ENCODE measurements around the gene PCDH17.

GRCh38 chr13:57672168-57672567 lies 40.6 kb downstream of the PCDH17 start:
- TF ChIP-seq CTCF (IDR thresholded peaks at IDR 0.05; ENCODE audit: low read length) (no peak), EZH2 (IDR thresholded peaks at IDR 0.05; ENCODE audit: borderline replicate concordance, low read length) (no peak)

Measured in OCI-LY1 (cell line).